HG03025 (cell line): ENCODE data around the gene OLFM1.
"Not testable (repeated sequence)": the region's sequence is repeated elsewhere in the genome, so short reads cannot be mapped to it uniquely, and the experiment has no call there.

Experiments used
- ATAC-seq: cut with Tn5 transposase; IDR thresholded peaks from one replicate; pipeline ENCODE4 v1.9.1; 2021; ENCODE audit warnings: mild to moderate bottlenecking, moderate library complexity; ENCODE audit not compliant: unreplicated experiment, low FRiP score

Gene OLFM1

DNA sequence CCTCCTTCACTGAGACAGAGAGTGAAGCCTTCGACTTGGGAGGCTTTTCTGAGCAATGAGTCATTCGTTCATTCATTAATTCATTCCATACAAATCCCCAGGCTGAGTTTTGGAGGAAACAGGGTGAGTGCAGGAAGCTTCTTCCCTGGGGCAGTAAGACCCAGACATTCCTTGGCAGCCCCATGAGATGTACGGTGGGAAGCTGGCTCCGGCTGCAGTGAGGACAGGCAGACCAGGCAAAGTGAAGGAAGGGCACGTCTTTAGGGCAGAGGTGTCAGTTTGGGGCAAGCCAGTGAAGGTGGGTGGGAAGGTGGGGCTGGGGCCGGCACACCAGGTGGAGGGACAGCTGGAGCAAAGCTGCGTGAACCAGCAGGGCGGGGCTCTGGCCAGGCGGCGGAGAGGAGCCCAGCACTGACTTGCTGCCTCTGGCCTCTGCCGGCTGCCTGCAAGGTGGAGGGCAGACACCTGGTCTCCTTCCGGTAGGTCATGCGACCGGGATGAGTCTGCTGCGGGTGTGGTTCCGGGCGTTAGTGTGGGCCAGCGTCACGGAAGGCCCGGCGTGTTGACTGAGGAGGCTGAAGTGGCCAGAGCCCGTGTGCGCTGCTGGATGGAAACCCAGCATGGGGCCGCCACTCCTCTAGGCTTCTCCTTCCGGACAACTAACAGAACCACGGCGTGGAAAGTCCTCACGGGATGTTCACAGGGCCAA, 16.6 kb downstream of the OLFM1 start:
- ATAC-seq, result no peak

- no peak for ATAC-seq
These were observed 17.3 kb downstream of the OLFM1 start for GRCh38 chr9:135104761-135105160.

DNA sequence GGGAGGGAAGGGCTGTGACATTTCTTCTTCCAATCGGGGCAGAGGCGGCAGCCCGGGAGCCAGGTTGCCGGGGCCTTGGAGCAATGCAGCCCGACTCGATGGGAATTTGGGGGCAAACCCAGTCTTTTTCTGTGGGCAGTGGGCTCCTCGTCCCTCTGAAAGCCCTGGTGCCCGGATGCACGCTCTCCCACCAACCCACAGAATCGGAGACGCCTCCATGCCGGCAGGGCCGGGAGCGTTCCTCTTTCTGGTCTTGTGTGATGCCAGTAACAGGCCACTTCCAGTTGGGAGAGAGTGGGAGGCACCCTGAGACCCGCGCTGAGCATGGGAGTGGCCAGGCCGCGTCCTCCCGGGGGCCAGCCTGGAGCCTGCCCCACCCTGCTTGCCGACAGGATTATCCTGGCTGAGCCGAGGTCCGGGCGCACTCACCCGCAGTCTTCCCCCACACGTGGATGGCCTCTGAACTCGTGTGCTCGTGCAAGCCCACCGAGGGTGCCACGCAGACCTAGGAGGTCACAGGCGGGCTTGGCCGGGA, 17.8 kb downstream of the OLFM1 start:
- no peak for ATAC-seq

- no peak for ATAC-seq
These were observed 18.5 kb downstream of the OLFM1 start for GRCh38 chr9:135105938-135106491.

DNA sequence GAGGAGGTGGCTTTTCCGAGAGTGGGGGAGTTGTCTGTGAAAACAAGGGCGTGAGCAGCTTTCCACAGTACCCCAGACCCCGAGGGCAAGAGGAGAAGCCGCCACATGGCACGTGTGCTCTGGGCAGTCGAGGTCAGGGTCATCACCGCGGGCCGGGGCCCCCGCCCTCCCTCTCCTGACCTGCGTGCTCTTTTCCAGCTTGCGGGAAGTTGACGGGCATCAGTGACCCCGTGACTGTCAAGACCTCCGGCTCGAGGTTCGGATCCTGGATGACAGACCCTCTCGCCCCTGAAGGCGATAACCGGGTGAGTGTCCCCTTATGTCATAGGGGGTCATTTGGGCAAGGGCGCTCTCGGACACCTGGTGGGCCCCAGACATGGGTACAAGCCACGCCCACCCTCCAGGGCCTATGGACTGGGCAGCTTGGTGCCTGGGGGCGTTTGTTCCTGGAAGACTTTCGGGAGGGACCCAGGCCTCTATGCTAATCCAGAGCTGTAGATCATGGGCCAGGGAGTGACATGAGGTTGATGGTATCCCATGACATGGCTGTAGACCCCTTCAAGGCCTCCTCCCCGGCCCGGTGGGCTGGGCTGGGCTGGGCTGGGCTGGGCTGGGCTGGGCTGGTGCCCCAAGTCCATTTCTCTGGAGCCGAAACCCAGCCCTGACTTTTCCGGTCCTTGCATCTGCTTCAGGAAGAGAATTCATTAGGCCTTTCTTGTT, 19.2 kb downstream of the OLFM1 start:
- ATAC-seq, result no peak

GRCh38 chr9:135107581-135108235, 20.2 kb downstream of the OLFM1 start:
- ATAC-seq, result no peak

GRCh38 chr9:135108831-135109510, 21.5 kb downstream of the OLFM1 start:
- no peak for ATAC-seq

DNA sequence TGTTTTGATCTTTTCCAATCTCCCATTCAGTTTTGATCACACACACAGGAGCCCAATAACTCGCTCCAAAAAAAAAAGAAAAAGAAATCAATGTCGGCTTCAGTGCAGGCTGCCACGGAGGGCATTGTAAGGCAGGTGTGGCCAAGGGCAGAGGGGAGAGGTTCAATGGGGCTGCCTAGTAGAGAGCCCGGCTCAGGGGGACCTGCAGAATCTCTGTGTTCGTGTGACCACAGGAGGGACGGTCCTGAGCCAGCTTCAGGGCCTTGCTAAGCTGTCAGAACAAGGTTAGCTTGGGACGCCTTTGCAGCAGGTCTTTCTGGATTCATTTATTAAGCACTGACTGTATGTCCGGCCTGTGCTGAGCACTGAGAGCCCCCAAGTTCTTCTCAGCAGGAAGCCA, 22.2 kb downstream of the OLFM1 start:
- no peak for ATAC-seq

DNA sequence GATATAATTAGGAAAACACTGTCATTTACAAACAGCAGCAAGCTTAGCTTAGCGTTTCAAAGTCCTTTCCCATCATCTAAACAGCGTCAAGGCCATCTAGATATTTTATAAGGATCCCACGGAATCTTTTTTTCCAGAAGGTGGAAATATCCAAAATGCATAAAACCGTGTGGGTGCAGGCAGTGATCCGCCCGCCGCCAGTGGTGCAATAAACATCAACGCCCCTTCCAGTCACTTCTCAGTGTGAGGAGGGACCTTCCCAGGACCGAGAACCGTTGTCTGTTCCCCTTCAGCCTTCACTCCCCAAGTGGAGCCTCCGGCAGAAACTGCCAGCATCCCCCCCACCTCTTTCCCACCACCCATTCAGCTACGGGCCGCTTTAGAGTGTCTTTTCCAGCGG, 22.9 kb downstream of the OLFM1 start:
- no peak for ATAC-seq

GRCh38 chr9:135111600-135111999, 24.1 kb downstream of the OLFM1 start:
- ATAC-seq, result not testable (repeated sequence)

GRCh38 chr9:135116371-135116770, 28.9 kb downstream of the OLFM1 start:
- ATAC-seq, result no peak

DNA sequence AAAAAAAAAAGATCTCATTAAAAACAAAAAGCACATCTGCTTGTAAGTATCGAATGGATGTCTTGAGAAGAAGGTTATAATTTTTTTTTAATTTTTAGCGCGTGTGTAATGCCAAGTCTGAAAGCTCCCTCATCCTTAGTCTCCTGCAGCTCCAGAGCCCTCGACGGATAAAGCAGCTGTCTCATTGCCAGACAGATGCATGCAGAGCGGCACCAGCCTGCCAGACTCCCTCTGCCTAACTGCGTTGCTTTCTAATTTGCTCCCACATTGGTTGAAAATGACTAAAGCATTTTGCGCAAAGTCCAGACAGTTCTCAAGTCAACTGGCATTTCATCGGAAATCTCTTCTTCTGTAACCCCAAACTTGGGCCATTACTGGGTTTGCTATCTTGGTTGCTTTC, 29.4 kb downstream of the OLFM1 start:
- no peak for ATAC-seq

- no peak for ATAC-seq
These were observed 29.8 kb downstream of the OLFM1 start for GRCh38 chr9:135117281-135117680.

- no peak for ATAC-seq
These were observed 32.1 kb downstream of the OLFM1 start for GRCh38 chr9:135119496-135120064.

- no peak for ATAC-seq
These were observed 32.8 kb downstream of the OLFM1 start for GRCh38 chr9:135120249-135120648.

- no peak for ATAC-seq
These were observed 34.8 kb downstream of the OLFM1 start for GRCh38 chr9:135122316-135122715.

DNA sequence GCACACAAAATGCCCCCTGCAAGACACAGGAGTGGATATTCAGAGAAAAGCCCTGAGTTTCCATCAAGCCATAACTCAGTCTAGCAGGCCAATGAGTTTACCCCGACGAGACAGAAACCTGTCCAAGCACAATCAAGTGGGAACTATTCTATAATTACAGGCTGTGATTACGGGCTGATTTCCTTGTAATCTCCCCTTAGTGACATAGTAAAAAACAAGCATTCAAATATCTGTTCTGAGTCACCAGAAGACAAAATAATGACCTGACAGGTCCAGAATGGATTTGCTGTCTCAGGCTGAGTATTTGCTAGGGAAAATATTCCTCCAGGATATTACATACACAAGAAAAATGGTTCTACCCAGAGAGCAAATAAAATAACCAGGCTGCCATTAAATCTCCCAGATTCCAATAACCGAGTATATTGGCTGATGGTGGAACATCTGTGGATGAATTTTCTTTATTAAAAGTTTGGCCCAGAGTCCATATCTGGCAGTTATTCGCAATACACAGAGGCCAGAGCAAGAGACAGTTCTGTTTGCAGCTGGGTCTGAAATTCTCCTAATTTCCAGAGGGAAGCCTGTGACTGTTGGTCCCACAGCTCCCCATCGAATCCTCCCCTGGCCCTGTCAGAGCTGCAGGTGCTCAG, 35.8 kb downstream of the OLFM1 start:
- ATAC-seq, result no peak

GRCh38 chr9:135123773-135124134, 36.3 kb downstream of the OLFM1 start:
- no peak for ATAC-seq

GRCh38 chr9:135126451-135127187, 39.2 kb downstream of the OLFM1 start:
- no peak for ATAC-seq
